GM12873 (cell line): Measurements from ENCODE around the gene AQP12B.

Experiments used
- TF ChIP-seq, protein P1 (sequence below): IDR thresholded peaks from 2 replicates; pipeline ENCODE4 v1.5.1; 2012; ENCODE audit warnings: low read depth, mild to moderate bottlenecking, moderate library complexity, low read length, control low read depth; ENCODE audit not compliant: insufficient read depth; ENCODE audit errors: missing control alignments

Gene AQP12B

DNA sequence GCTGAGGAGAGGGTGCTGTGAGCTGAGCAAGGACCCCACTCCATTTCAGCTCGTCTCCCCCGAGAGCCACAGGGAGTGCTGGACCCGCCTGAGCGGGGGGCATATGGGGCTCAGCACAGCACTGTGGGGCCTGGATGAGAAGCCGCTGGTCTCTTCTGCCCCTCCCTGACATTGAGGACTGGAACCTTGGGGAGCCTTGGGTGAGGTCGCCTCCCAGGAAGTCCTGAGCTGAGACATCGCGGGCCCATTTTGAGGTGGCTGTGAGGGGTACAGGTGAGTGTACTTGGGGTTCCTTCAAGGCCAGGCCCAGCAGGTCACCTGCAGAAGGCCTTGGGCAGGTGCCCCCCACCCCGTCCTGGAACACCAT, 5.9 kb upstream of the AQP12B start:
- TF ChIP-seq, protein P1, sequence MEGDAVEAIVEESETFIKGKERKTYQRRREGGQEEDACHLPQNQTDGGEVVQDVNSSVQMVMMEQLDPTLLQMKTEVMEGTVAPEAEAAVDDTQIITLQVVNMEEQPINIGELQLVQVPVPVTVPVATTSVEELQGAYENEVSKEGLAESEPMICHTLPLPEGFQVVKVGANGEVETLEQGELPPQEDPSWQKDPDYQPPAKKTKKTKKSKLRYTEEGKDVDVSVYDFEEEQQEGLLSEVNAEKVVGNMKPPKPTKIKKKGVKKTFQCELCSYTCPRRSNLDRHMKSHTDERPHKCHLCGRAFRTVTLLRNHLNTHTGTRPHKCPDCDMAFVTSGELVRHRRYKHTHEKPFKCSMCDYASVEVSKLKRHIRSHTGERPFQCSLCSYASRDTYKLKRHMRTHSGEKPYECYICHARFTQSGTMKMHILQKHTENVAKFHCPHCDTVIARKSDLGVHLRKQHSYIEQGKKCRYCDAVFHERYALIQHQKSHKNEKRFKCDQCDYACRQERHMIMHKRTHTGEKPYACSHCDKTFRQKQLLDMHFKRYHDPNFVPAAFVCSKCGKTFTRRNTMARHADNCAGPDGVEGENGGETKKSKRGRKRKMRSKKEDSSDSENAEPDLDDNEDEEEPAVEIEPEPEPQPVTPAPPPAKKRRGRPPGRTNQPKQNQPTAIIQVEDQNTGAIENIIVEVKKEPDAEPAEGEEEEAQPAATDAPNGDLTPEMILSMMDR = no peak

DNA sequence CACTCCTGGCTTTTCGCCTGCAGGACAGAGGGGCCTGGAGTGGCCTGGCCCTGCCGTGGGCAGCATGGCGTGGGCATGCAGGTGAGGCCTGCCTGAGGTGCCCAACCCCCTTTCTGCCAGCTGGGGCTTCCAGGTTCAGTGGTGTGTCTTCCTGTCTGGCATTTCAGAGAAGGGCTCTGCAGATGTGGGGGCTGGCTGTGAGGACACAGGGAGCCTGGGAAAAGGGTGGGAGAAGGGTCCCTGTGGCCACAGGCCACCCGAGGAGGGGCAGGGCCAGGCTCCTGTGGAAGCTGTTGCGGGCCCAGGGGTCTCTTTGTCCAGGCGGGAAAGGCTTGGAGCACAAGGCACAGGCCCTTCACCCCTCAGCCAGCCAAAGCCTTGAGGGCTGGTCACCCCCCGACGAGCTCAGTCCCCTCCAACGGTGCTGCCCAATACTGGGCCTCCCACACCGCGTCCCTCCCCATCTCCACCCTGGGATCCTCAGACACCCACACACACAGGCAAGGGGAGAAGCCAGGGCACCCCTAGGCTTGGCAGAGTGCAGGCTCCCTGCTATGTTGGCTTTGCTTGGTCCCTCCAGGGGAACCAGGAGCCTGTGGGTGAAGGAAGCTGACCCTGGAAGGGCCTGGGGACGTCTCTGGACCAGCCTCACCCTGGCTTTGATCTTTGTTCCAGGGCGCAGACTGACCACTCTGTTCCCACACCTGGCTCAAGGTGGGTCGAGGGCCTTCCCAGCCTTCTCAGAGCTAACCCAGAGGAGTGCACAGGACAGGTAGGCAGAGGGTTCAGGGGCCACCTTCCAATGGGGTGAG, 5.3 kb upstream of the AQP12B start:
- TF ChIP-seq, protein P1 = no peak

DNA sequence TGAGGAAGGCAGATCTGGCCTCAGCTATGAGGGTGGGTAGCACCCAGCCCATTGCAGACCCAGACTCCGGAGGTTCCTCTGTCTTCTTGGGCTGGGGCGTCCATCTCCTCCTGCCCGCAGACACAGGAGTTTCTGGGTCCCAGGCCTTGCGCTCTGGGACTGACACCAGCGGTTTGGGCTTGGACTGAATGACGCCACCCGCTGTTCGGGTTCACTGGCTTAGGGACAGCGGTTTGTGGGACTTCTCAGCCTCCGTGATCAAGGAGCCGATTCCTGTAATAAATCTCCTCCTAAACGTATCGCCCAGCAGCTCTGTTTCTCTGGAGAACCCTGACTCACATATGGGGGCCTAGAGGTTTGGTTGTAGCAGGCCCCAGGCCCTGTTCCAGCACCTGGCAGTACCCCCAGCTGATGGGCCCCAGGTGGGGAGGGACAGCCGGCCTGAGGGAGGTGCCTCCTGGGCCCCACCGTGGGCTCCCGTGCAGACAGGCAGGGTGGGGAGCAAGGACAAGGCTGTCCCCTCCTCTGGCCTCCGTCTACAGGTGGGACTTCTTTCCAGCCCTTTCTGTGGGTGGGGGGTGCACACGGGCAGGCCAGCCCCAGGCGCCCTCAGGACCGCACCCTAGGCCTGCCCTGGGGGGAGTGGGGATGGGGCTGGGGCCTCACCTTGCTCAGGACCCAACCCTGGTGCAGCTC, 4.5 kb upstream of the AQP12B start:
- TF ChIP-seq, protein P1 = no peak

DNA sequence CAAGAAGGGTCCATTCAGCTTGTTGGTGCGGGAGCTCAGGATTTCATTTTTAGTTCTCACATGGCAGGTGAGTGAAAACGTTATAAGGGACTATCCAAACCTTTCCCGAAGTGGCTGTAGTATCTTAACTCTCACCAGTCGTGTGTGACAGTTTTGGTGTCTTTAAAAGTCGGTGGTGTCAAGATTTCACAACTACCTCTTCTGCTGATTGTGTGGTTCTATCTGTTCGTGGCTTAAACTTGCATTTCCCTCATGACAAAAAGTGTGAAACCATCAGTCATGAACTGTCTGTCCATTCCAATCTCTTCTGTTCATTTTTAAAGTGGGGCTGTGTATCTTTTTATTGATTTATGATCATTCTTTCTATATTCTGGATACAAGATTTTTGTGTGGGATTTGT, 3.8 kb upstream of the AQP12B start:
- TF ChIP-seq, protein P1 = no peak

DNA sequence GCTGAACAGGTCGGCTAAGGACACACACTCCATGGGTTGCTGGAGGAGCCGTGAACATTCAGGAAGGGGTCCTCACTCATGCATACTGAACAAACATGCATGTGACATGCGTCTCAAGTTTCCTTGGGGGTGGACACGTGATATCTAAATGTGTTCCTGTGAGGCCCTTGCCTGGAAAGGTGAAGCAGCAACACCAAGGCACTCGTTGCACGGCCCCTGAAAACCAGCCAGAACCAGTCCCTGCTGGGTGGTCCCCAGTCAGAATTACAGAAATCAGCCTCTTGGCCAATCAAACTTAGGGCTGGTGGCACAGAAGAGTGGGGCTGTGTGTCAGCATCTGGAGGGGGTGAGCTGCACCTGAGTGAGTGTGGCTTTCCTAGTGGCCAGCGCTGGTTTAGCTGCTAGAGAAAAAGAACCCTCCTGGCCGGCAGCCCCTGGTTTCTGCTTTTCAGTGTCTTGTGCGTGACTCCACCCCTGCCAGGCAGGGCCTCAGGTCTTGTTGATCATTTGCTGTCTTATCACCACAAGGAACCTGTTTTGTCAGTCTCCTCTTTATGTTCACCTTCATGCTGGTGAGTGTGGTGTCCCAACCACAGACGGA, 3.2 kb upstream of the AQP12B start:
- TF ChIP-seq, protein P1 = no peak

DNA sequence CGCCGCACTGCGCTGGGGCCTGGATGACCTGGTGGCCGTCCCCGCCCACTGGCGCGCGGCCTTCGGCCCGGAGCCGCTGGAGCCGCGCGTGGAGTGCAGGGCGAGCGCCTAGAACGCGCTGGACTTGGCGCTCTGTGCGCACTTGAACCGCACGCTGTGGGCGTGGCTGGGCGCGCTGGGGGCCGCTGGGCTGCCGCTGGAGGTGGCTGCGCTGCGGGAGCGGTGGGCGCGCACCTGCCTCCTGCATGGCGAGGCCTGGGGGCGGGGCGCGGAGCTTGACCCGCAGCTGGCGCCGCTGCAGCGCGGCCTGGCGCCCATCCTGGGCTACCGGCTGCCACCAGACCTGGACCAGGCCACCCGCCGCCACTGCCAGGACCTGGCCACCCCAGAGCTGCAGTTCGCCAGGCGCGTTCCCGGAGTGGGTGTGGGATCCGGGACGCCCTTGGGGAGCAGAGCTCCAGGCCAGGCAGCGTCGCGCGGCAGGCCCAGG, 9.9 kb downstream of the AQP12B start:
- TF ChIP-seq, protein P1 = no peak

DNA sequence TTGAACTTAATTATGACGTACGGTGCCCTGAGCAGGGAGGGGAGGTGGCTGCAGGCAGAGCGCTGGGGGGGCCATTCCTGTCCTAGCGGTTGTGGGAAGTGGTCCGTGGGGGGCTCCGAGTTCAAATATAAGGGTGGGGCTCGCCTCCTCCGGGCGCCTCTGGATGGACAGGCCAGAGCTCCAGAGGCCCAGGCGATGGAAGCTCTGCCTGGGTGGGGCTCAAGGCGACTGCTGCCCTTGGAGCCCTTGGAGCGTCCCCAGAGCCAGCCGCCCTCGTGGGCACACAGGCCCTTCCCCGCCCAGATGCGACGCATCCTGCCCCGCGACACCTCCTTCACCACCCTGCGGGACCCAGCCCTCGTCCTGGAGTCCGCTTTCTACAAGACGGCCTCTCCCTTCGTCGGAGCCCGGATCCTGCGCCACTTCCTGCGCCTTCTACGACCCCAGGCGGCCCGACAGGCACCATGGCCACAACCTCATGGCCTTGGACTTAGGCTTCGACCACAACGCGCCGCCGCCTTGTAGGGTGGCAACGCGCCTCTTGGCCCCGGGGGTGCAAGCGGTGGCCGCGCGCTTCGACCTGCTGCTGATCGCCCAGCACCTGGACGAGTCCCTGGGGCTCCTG, 10.5 kb downstream of the AQP12B start:
- TF ChIP-seq, protein P1 = no peak
